CD4-positive, alpha-beta T cell treated with Interleukin-4 for 1 hour (primary cell): ENCODE data around the gene NOCT.
"Not testable (repeated sequence)": the region's sequence is repeated elsewhere in the genome, so short reads cannot be mapped to it uniquely, and the experiment has no call there.

ENCODE experiments used
- DNase-seq, 2 donors: peaks; one replicate each; pipeline ENCODE4 v3.0.0-alpha.2; 2020 to 2022

The NOCT gene

GRCh38 chr4:139053909-139054308, 38.3 kb downstream of the NOCT start:
- no peak for DNase-seq

- DNase-seq, result no peak
These were observed 39.4 kb downstream of the NOCT start for GRCh38 chr4:139054791-139055505.

- not testable (repeated sequence) for DNase-seq
These were observed 43.4 kb downstream of the NOCT start for GRCh38 chr4:139059026-139059425.

GRCh38 chr4:139060591-139060990, 45.0 kb downstream of the NOCT start:
- no peak for DNase-seq

GRCh38 chr4:139076016-139076744, 60.6 kb downstream of the NOCT start:
- no peak for DNase-seq

- DNase-seq, result no peak
These were observed 62.2 kb downstream of the NOCT start for GRCh38 chr4:139077567-139078355.

GRCh38 chr4:139078926-139079325, 63.3 kb downstream of the NOCT start:
- DNase-seq, result no peak

GRCh38 chr4:139082750-139083606, 67.4 kb downstream of the NOCT start:
- DNase-seq, result peak; percentile 95 to 96

- peak; percentile 68 to 73 for DNase-seq
These were observed 68.0 kb downstream of the NOCT start for GRCh38 chr4:139083607-139083955.

- DNase-seq, result peak; percentile 85
These were observed 68.6 kb downstream of the NOCT start for GRCh38 chr4:139083956-139084803.

- no peak for DNase-seq
These were observed 69.2 kb downstream of the NOCT start for GRCh38 chr4:139084804-139085093.

GRCh38 chr4:139085141-139085540, 69.6 kb downstream of the NOCT start:
- DNase-seq, result peak in 1 of 2 donors; percentile 40

GRCh38 chr4:139092271-139092670, 76.7 kb downstream of the NOCT start:
- no peak for DNase-seq
